Liver (tissue), 9 donors: Measurements from ENCODE around the gene HSPA1B. TPM values are rescaled to one million over a fixed set of nuclear protein-coding genes. Genes with fewer than 3 reads are reported as not detected.
"Not testable (repeated sequence)": the region's sequence is repeated elsewhere in the genome, so short reads cannot be mapped to it uniquely, and the experiment has no call there.

Source experiments
- DNase-seq: peaks from one replicate; pipeline ENCODE4 v3.0.0-alpha.2; 2017; ENCODE audit warnings: low spot score
- H3K27ac ChIP-seq, 2 donors: one replicate each; pipeline ENCODE4 v1.7.0; 2013; ENCODE audit warnings: inconsistent platforms in 2 of 2, low read length in 2 of 2, control low read depth in 1 of 2, low read depth in 1 of 2, mild to moderate bottlenecking in 1 of 2
- H3K27me3 ChIP-seq, 4 donors: one replicate each; pipeline versions ENCODE4 v1.6.1 to v1.7.0; 2013; ENCODE audit warnings: low read length in 3 of 4, inconsistent platforms in 1 of 4, mild to moderate bottlenecking in 1 of 4, moderate library complexity in 1 of 4; ENCODE audit not compliant: control insufficient read depth in 4 of 4, insufficient read depth in 4 of 4
- H3K36me3 ChIP-seq, 4 donors: one replicate each; pipeline versions ENCODE4 v1.6.1 to v1.7.0; 2013; ENCODE audit warnings: low read length in 3 of 4, mild to moderate bottlenecking in 3 of 4, low read depth in 1 of 4, moderate library complexity in 1 of 4; ENCODE audit not compliant: control insufficient read depth in 4 of 4, insufficient read depth in 3 of 4
- H3K4me1 ChIP-seq, 4 donors: one replicate each; pipeline versions ENCODE4 v1.6.1 to v1.7.0; 2013; ENCODE audit warnings: low read length in 3 of 4, mild to moderate bottlenecking in 3 of 4, moderate library complexity in 1 of 4; ENCODE audit not compliant: control insufficient read depth in 4 of 4, insufficient read depth in 4 of 4
- H3K4me3 ChIP-seq, 3 donors: one replicate each; pipeline versions ENCODE4 v1.6.1 to v1.7.0; 2013; ENCODE audit warnings: low read length in 3 of 3, control low read depth in 1 of 3, low read depth in 1 of 3, mild to moderate bottlenecking in 1 of 3
- H3K9ac ChIP-seq, 2 donors: one replicate each; pipeline ENCODE4 v1.7.0; 2013; ENCODE audit warnings: low read length in 2 of 2, mild to moderate bottlenecking in 2 of 2, moderate library complexity in 2 of 2, control low read depth in 1 of 2, low read depth in 1 of 2
- H3K9me3 ChIP-seq, 4 donors: one replicate each; pipeline versions ENCODE4 v1.6.1 to v1.7.0; 2013; ENCODE audit warnings: low read length in 3 of 4; ENCODE audit not compliant: control insufficient read depth in 4 of 4
- FOXA1 ChIP-seq: IDR thresholded peaks from 2 replicates; pipeline ENCODE4 v1.6.1; 2016; ENCODE audit warnings: antibody characterized with exemption
- FOXA2 ChIP-seq: IDR thresholded peaks from 2 replicates; pipeline ENCODE4 v1.6.1; 2016; ENCODE audit warnings: antibody characterized with exemption
- GABPA ChIP-seq, 2 donors: IDR thresholded peaks in 1 of 2; conservative IDR thresholded peaks in 1 of 2; 2 replicates each; pipeline ENCODE4 v1.6.1; 2016; ENCODE audit warnings: antibody characterized with exemption in 2 of 2, mild to moderate bottlenecking in 1 of 2, moderate library complexity in 1 of 2
- HNF4A ChIP-seq, 2 donors: conservative IDR thresholded peaks; 2 replicates each; pipeline ENCODE4 v1.6.1; 2016; ENCODE audit warnings: antibody characterized with exemption in 2 of 2, mild to moderate bottlenecking in 2 of 2
- HNF4G ChIP-seq: IDR thresholded peaks from 2 replicates; pipeline ENCODE4 v1.6.1; 2016; ENCODE audit warnings: antibody characterized with exemption
- RXRA ChIP-seq, 2 donors: IDR thresholded peaks; 2 replicates each; pipeline ENCODE4 v1.6.1; 2017 to 2018; ENCODE audit warnings: antibody characterized with exemption in 2 of 2, mild to moderate bottlenecking in 1 of 2
- SP1 ChIP-seq: IDR thresholded peaks from 2 replicates; pipeline ENCODE4 v1.6.1; 2018; ENCODE audit warnings: antibody characterized with exemption, mild to moderate bottlenecking
- YY1 ChIP-seq: IDR thresholded peaks from 2 replicates; pipeline ENCODE4 v1.6.1; 2016; ENCODE audit warnings: antibody characterized with exemption, mild to moderate bottlenecking
- WGBS: extraction: QIAGEN DNeasy Blood & Tissue Kit; methylation state at CpG from one replicate; pipeline ENCODE4 v1.1.7; 2013; 5-methylcytosine and 5-hydroxymethylcytosine counted together
- polyA plus RNA-seq, 2 donors: library from polyadenylated mRNA; stranded (reverse) in 1 of 2; unstranded in 1 of 2; fragments of 200-250 nt in 1 of 2; fragments of >200 nt in 1 of 2; fragmentation: Nextera tagmentation in 1 of 2; extraction: Ambion mirVana in 1 of 2; gene quantifications; one replicate each; pipeline versions ENCODE4 v1.2.1 to v1.2.3, GENCODE V29; 2013 to 2015
- total RNA-seq, 2 donors: library from RNA; depleted of rRNA; stranded (reverse); fragments of >200 nt; gene quantifications; one replicate each; pipeline ENCODE4 v1.2.3, GENCODE V29; 2014
- TF ChIP-seq, protein P1 (sequence below): IDR thresholded peaks from 2 replicates; pipeline ENCODE4 v1.6.1; 2016; ENCODE audit warnings: antibody characterized with exemption
- TF ChIP-seq, protein P2 (sequence below): fragments of 150-350 bp; IDR thresholded peaks from 2 replicates; pipeline ENCODE4 v1.5.1; 2017; ENCODE audit warnings: improper control_type of control experiment, low read depth, low read length; ENCODE audit not compliant: missing input control
- TF ChIP-seq, protein P3 (sequence below): IDR thresholded peaks from 2 replicates; pipeline ENCODE4 v1.6.1; 2016; ENCODE audit warnings: antibody characterized with exemption
- TF ChIP-seq, protein P4 (sequence below): IDR thresholded peaks from 2 replicates; pipeline ENCODE4 v1.6.1; 2016; ENCODE audit warnings: antibody characterized with exemption
- donor health status: healthy.
- donor health status: healthy.
- donor health status: healthy.
- donor health status: healthy.
- donor health status: healthy.

HSPA1B gene
- total and polyA plus RNA-seq, 4 donors: 9.5 to 165 (median 43.9) TPM

DNA sequence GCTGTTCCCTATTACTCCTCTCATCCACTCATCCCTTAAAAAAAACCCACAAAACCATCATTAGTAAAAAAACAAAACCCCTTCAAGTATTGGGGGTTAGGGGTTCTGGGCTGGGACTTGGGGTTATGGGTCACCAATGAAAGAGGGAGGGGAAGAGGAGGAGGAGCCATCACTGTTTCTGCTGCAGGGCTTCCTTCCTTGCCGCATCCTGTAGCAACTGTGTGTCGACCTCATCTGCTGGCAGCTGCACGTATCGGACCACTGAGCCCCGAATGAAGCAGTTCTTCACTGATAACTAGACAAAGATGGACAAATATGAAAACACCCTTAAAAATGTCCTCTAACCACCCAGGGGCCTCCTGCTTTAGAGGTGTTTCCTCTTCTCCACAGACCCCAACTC is 29.9 kb upstream of the HSPA1B start:
- Histone ChIP-seq H3K27ac (no peak overlapping the region), H3K36me3 (peaks cover 0 to 4% (median 2%) of the 10 kb centered on the region in 4 donors), H3K4me1 (peaks cover 0 to 10% (median 6%) of the 10 kb centered on the region in 4 donors), H3K9ac (no peak overlapping the region), H3K27me3 (no peaks in the 10 kb centered on the region), H3K9me3 (no peaks in the 10 kb centered on the region), H3K4me3 (no peak overlapping the region)
- WGBS: 68% methylated on average over 5 of the region's 5 CpGs
- TF ChIP-seq, protein P1, sequence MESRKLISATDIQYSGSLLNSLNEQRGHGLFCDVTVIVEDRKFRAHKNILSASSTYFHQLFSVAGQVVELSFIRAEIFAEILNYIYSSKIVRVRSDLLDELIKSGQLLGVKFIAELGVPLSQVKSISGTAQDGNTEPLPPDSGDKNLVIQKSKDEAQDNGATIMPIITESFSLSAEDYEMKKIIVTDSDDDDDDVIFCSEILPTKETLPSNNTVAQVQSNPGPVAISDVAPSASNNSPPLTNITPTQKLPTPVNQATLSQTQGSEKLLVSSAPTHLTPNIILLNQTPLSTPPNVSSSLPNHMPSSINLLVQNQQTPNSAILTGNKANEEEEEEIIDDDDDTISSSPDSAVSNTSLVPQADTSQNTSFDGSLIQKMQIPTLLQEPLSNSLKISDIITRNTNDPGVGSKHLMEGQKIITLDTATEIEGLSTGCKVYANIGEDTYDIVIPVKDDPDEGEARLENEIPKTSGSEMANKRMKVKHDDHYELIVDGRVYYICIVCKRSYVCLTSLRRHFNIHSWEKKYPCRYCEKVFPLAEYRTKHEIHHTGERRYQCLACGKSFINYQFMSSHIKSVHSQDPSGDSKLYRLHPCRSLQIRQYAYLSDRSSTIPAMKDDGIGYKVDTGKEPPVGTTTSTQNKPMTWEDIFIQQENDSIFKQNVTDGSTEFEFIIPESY: no peak
- TF ChIP-seq FOXA1 (no peak), SP1 (no peak), HNF4A (conservative IDR thresholded peaks at IDR 0.05) (no peak), RXRA (IDR thresholded peaks at IDR 0.05) (no peak), FOXA2 (no peak)
- TF ChIP-seq, protein P2, sequence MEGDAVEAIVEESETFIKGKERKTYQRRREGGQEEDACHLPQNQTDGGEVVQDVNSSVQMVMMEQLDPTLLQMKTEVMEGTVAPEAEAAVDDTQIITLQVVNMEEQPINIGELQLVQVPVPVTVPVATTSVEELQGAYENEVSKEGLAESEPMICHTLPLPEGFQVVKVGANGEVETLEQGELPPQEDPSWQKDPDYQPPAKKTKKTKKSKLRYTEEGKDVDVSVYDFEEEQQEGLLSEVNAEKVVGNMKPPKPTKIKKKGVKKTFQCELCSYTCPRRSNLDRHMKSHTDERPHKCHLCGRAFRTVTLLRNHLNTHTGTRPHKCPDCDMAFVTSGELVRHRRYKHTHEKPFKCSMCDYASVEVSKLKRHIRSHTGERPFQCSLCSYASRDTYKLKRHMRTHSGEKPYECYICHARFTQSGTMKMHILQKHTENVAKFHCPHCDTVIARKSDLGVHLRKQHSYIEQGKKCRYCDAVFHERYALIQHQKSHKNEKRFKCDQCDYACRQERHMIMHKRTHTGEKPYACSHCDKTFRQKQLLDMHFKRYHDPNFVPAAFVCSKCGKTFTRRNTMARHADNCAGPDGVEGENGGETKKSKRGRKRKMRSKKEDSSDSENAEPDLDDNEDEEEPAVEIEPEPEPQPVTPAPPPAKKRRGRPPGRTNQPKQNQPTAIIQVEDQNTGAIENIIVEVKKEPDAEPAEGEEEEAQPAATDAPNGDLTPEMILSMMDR: no peak
- no peak for DNase-seq

DNA sequence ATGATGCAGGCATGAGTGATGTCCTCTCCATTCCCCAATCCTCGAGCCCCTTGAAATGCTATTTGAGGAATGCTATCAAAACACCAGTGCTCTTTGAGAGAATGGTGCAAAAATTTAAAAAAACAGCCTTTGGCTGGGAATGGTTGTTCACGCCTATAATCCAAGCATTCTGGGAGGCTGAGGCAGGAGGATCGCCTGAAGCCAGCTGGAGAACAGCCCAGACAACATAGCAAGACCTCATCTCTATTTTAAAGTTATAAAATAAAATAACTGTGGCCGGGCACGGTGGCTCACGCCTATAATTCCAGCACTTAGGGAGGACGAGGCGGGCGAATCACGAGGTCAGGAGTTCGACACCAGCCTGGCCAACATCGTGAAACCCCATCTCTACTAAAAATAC is 27.8 kb upstream of the HSPA1B start:
- no peak for DNase-seq

DNA sequence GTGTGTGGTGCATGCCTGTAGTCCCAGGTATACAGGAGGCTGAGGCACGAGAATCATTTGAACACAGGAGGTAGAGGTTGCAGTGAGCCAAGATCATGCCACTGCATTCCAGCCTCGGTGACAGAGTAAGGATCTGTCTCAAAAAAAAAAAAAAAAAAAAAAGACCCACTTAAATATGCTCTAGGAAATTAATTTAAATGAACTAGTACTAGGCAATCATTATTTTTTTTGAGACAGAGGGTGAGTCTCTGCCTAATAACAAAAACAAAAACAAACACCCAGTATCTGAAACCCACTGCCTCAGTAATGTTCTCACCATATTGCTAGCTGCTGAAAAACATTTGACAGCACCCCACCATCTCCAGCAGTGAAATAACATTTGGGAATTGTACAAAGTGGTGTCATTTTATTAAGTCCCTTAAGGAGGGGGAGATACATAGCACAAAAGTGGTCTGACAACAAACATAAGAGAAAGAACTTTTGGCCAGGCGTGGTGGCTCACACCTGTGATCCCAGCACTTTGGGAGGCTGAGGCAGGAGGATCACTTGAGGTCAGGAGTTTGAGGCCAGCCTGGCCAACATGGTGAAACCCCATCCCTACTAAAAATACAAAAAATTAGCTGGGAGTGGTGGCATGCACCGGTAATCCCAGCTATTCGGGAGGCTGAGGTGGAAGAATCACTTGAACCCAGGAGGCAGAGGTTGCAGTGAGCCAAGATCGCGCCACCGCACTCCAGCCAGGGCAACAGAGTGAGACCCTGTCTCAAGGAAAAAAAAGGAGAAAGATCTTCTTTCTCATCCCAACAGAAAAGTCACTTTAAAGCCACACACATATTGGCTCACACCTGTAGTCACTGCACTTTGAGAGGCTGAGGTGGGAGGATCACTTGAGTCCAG is 26.3 kb upstream of the HSPA1B start:
- not testable (repeated sequence) for H3K27me3 ChIP-seq, H3K9ac ChIP-seq, H3K4me3 ChIP-seq, H3K4me1 ChIP-seq, H3K9me3 ChIP-seq, H3K36me3 ChIP-seq, DNase-seq, H3K27ac ChIP-seq
- 97% methylated on average over 8 of the region's 8 CpGs for WGBS

More for the DNA sequence above, 27.8 kb upstream of the HSPA1B start:
- no peak for TF ChIP-seq HNF4A (conservative IDR thresholded peaks at IDR 0.05)
- no peak for TF ChIP-seq RXRA (IDR thresholded peaks at IDR 0.05)
- no peak for TF ChIP-seq GABPA (IDR thresholded peaks at IDR 0.05 in 1 of 2, conservative IDR thresholded peaks at IDR 0.05 in 1 of 2)
- TF ChIP-seq, protein P3, sequence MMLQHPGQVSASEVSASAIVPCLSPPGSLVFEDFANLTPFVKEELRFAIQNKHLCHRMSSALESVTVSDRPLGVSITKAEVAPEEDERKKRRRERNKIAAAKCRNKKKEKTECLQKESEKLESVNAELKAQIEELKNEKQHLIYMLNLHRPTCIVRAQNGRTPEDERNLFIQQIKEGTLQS: no peak
- TF ChIP-seq, protein P4, sequence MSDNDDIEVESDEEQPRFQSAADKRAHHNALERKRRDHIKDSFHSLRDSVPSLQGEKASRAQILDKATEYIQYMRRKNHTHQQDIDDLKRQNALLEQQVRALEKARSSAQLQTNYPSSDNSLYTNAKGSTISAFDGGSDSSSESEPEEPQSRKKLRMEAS: no peak
- TF ChIP-seq SP1: no peak
- TF ChIP-seq HNF4G: no peak
- TF ChIP-seq YY1: no peak
- WGBS: 92% methylated on average over 12 of the region's 12 CpGs
- Histone ChIP-seq H3K36me3 (no peaks in the 10 kb centered on the region), H3K9ac (no peak overlapping the region), H3K27me3 (no peaks in the 10 kb centered on the region), H3K4me1 (peaks cover 0 to 6% (median 2%) of the 10 kb centered on the region in 4 donors), H3K27ac (no peak overlapping the region), H3K4me3 (no peak overlapping the region), H3K9me3 (no peaks in the 10 kb centered on the region)
